Germinal center (tissue), 1 donor: Measurements from ENCODE around the gene MYO1D.

ENCODE experiments used
- DNase-seq: peaks from one replicate; pipeline ENCODE4 v3.0.0; 2012; ENCODE audit warnings: mixed read lengths, low spot score

MYO1D gene

DNA sequence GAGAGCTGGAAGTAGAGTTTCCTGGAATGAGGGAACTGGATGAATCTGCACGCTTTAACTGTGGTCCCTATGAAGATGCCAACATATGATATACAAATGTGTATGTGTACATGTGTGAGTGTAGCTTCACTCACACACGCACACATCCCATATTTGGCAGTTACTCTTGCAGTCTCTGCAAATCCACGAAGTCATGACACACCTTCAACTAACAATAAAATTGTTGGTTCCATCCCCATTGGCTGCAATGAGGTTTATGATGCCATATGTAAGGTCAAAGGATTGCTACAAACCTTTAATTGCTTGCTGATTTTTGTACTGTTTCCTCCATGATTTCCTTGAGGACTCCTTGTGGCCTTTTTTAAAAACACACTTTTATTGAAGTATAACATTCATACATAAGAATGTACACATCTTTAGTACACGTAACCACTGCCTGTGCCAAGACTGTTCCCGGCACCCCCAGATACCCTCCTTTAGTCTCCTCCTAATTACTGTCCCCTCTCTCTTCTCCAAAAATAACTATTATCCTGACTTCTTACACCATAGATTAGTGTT lies 22.0 kb downstream of the MYO1D start:
- no peak for DNase-seq

DNA sequence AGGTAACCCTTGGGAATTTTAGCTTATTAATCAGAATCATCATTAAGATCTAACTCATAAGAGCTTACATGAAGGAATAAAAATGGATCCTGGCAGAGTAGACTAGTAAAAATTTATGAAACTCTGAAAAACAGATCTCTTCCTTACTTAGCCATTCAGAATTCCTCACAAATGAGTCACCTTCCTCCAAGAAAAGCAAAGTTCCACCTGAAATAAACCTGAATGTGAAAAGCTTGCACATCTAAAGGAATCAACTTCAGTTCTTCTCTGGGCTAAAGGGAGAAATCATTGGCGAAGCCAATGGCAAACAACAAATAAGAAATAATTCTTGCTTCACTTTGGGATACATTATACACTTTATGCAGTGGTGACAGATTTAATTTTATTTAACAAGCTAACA lies 22.7 kb downstream of the MYO1D start:
- no peak for DNase-seq

DNA sequence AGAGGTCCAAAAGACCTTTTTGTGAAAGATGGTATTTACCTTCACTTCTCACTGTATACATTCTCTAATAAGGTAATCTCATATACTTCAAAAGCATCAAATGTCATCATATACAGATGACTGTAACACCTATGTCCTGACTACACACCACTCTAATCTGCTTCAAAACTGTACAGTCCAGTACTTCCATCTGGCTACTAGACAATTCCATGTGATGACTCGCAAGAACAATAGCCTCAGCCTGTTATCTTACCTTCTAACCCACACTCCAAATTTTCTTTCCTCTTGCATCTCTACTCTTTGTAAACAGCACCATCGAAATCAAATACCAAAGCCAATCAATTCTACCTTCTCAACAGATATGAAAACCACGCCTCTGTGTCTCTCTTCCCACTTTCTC lies 24.1 kb downstream of the MYO1D start:
- DNase-seq = no peak

DNA sequence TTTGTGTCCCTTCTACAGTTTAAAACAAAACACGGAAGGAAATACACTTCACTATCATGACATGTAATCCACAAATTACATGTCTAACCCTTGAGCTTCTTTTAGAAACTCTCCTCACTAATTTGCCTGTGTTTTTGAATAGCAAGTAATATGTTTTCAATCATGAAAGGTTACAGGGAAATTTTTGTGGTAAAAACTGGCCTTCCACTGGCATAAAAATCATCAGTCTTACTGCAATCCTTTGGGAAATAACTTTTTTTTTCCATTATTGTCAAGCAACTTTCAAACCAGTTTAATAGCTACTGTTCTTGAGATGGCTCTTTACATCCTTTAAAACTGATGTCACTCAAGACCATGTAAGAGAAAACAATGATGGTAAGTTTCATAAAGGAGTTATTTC lies 27.0 kb downstream of the MYO1D start:
- no peak for DNase-seq

DNA sequence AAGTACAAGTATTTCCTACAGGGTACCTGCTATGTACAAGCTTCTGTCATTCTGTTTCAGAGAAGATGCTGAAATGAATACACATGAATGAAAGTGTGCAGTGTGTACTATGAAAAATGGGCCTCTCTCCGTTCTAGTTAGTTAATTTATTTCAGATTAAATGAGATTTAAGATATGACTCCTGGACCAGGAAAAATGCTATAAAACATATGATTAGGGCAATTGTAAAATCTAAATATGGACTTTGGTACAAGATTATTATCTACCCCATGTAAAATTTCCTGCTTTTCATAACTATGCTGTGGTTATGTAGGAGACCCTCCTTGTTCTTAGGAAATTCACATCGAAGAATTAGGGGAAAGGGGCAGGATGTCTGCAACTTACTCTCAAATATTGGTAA lies 28.9 kb downstream of the MYO1D start:
- no peak for DNase-seq

DNA sequence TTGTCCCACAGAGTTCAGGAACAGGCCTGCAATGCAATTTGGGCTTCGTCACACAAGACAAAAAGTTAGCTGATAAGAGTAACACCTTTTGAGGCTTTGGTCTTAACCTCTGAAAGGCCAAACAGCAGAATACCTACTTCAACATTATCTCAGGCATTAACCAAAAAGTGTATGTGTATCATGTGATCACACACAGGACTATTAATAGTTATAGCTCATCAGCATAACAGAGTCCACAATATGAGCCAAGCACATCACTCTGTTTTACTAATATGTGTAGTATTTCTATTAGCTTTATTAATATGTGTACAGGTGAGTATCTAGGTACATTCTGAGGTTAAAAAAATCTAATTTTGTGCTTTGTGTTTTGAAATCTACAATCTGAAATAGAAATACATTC lies 30.8 kb downstream of the MYO1D start:
- no peak for DNase-seq

- no peak for DNase-seq
Measured at GRCh38 chr17:32840241-32840640, 36.7 kb downstream of the MYO1D start.

- no peak for DNase-seq
Measured at GRCh38 chr17:32836527-32836926, 40.4 kb downstream of the MYO1D start.

DNA sequence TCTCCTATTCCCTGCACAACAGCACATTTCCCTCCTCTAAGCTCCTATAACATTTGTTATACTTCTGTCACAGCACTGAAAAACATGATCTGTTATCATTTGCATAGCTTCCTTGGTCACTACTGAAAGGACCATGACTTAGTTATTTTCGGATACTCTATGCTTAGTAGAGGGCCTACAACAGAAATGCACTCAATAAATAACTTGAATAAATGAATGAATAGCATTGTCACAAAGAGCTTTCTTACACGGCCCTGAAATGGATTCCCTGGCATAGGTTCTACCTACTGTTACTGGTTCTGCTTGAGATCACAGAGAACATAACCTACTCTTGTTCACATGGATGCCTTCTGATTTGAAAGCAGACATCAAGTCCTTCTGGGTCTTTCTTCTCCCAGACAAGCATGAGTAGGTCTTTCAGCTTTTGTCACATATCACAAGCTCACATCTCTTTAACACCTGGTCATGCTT lies 41.6 kb downstream of the MYO1D start:
- peak; percentile 66 for DNase-seq

- DNase-seq = no peak
Measured at GRCh38 chr17:32834104-32834503, 42.8 kb downstream of the MYO1D start.

DNA sequence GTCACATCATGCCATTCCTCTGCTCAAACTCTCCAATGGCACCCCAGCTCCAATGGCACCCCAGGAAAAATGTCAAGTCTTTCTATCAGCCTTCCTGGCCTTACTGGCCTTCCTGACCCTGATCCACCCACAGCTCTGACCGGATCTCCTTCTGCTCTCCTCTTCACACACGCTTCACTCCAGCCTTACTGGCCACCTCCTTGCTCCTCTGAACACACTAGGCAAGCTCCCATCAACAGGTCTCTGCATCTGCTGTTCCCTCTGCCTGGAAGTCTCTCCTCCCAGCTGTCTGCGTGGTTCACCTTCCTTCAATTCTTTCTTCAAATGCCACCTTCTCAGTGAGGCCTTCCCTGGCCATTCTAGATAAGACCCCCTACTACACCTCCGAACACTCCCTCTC lies 43.4 kb downstream of the MYO1D start:
- DNase-seq = no peak

DNA sequence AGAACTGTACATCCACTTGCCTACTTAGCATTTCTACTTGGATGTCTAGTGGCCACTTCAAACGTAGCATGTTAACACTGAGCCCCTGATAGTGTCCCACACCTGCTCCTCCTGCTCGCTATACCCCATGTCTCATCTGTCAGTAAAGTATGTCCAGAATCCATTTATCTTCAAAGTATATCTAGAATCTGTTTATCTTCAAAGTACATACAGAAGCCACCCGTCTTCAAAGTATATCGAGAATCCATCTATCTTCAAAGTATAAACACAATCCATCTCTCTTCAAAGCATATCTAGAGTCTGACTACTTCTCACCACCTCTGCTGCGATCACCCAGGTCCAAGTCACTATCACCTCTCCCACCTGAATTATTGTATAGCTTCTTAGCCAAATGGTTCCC lies 43.8 kb downstream of the MYO1D start:
- DNase-seq = no peak

DNA sequence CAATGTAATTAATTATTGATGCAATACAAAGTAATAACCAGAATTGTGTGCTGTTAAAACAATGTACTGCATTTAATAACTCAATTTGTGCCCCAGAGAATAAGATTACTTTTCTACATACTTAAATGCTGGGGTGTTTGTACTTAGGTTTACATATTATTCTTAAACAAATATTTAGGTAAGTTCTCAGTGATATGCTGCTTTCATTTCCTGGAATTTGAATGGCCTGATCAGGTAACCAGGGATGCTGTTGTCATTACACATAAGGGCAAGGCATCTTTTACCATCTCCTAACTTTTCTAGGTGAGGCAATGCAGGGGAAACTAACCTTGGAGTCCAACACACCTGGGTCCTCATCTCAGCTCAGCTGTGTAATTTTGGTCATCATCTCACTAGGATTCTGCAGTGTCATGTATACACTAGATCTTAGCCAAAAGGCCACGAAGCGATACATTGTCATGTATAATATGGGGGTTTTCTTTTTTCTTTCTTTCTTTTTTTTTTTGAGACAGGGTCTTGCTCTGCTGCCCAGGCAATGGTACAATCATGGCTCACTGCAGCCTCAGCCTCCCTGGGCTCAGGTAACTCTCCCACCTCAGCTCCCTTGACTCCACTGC lies 45.2 kb downstream of the MYO1D start:
- no peak for DNase-seq

- DNase-seq = no peak
Measured at GRCh38 chr17:32831223-32831622, 45.7 kb downstream of the MYO1D start.

DNA sequence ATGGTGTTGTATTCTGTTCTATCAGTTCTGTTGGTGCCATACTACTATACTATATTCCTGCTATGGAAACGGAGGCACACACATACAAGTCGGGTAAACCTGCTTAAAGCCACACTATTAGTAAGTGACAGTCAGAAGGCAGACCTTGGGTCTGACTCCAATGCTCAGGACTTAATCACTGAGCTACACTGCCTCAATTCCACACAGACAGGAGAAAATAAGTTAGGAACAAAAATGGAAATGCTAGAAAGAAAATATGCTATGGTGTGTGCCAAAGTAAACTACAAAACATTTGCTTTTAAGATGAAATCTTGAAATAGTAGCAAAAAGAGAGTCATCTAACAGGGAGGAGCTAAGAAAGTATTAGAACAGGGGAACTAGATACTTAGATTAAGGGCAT lies 48.1 kb downstream of the MYO1D start:
- no peak for DNase-seq

DNA sequence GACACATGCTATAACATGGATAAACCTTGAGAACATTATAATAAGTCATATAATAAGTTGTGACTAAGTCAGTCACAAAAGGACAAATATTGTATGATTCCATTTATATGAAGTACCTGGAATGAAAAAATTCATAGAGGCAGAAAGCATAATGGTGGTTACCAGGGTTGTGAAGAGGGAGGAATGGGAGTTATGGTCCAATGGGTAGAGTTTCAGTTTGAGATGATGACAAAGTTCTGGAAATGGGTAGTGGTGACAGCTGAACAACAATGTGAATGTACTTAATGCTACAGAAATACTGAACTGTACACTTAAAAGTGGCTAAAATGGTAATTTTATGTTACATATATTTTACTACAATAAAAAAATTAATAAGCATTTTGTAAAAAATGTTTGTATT lies 49.7 kb downstream of the MYO1D start:
- no peak for DNase-seq

DNA sequence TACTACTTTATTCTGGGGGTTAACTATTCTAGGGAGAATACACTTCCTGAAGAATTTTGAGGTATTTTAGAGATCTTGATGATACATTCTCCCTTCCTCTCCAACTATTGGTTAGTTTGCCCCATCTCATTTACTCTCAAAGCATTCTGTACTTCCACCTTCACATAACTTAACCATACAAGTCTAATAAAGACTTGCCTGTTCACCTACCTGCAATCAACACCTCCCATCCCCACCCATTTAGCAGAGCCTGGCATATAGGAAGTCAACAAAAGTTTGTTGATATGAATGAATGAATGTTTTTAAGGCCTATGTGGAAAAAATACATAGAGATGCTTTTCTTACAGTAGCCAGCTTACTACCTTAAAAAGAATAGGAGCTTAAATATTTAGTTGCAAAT lies 50.8 kb downstream of the MYO1D start:
- no peak for DNase-seq

DNA sequence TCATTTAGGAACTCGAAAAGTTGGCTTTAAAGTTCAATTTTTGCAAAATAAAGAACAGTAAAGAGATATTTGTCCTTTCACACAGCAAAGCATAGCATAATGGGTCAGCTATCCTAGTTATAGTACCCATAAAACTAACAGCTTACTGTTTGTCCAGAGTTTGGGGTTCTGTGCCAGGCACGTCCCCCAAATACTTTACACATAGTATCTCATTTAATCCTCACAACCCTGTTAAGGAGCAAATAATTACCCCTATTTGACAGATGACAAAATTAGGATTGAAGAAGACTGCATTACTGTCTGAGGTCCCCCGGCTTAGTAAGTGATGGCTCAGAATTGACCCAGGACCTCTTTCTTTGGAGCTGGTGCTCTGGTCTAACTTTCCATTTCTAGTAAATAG lies 52.6 kb downstream of the MYO1D start:
- DNase-seq = no peak

- DNase-seq = no peak
Measured at GRCh38 chr17:32822996-32823395, 53.9 kb downstream of the MYO1D start.

- DNase-seq = peak; percentile 48
Measured at GRCh38 chr17:32821987-32822934, 54.7 kb downstream of the MYO1D start.

DNA sequence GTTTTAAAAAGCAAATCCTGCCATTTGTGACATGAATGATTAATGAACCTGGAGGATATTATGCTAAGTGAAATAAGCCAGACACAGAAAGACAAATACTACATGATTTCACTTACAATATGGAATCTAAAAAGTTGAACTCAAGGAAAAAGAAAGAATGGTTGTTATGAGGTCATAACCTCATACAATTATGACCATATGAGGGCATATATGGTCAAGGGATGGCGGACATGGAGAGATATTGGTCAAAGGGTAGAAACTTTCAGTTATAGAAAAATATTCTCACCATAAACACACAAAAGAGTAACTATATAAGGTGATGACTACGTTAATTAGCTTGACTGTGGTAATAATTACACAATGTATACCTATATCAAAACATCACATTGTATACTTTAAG lies 56.5 kb downstream of the MYO1D start:
- DNase-seq = no peak

DNA sequence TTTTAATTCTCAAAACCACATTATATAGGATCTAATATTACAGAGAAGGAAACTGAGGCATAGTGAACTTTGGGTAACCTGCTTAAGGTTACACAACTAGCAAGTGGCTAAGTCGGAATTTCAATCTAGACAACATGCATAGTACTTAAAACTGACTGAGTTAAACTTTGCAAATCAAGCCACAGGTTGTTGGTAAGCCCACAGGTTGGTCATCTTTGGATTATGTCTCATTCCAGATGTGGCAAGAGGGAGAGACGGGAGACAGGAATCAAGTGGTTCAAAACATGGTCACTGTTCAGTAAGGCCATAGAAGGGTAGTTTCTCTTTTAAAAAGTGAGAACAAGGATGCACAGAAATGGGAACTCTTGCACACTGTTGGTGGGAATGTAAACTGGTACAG lies 57.1 kb downstream of the MYO1D start:
- DNase-seq = no peak

DNA sequence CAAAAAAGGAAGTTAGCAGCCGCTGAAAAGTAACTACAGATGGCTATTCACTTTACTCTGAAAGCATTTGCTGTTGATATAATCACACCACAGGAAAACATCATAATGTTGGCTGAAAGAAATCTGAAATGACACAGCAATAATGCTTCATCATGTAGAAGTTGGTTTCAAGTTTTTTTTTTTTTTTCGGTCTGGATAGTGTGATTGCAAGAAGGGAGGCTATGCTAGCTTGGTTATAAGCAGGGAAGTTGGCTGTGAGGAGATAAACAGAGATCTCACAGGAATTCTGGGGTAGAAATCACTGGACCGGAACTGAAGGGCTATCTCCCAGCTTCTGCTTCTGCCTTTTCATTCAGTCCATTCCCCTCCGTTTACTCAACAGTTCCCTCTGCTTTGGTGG lies 57.9 kb downstream of the MYO1D start:
- no peak for DNase-seq
